Karpas-422 (cell line): ENCODE data around the gene ATOH8. TPM values are rescaled to one million over a fixed set of nuclear protein-coding genes. Genes with fewer than 3 reads are reported as not detected.

ENCODE experiments used
- DNase-seq: peaks from one replicate; pipeline ENCODE4 v3.0.0-alpha.2; 2015
- H2AFZ ChIP-seq: fragments of 200-600 bp; sonication (generic); 2 replicates; pipeline ENCODE4 v1.6.1; 2014; ENCODE audit warnings: antibody characterized with exemption, low read length, mixed read lengths
- H3K27ac ChIP-seq: fragments of 200-600 bp; sonication (generic); 2 replicates; pipeline ENCODE4 v1.5.1; 2014; ENCODE audit warnings: mild to moderate bottlenecking, low read length, moderate library complexity
- H3K27me3 ChIP-seq: fragments of 200-600 bp; sonication (generic); 2 replicates; pipeline ENCODE4 v1.6.1; 2014; ENCODE audit warnings: low read length, mixed read lengths
- H3K36me3 ChIP-seq: fragments of 200-600 bp; sonication (generic); 2 replicates; pipeline ENCODE4 v1.6.1; 2014; ENCODE audit warnings: low read length, mixed read lengths; ENCODE audit not compliant: insufficient read depth
- H3K4me1 ChIP-seq: fragments of 200-600 bp; sonication (generic); 2 replicates; pipeline ENCODE4 v1.6.1; 2014; ENCODE audit warnings: mild to moderate bottlenecking, low read length, mixed read lengths
- H3K4me2 ChIP-seq: fragments of 200-600 bp; sonication (generic); 2 replicates; pipeline ENCODE4 v1.6.1; 2014; ENCODE audit warnings: low read length, low read depth, mild to moderate bottlenecking; ENCODE audit not compliant: poor library complexity, severe bottlenecking
- H3K4me3 ChIP-seq: fragments of 200-600 bp; sonication (generic); 2 replicates; pipeline ENCODE4 v1.5.1; 2014; ENCODE audit warnings: mild to moderate bottlenecking, antibody characterized with exemption, low read length, mixed read lengths
- H3K79me2 ChIP-seq: fragments of 200-600 bp; sonication (generic); 2 replicates; pipeline ENCODE4 v1.6.1; 2014; ENCODE audit warnings: mild to moderate bottlenecking, low read length, mixed read lengths
- H3K9ac ChIP-seq: fragments of 200-600 bp; sonication (generic); 2 replicates; pipeline ENCODE4 v1.6.0; 2014; ENCODE audit warnings: low read length
- H3K9me2 ChIP-seq: fragments of 200-600 bp; sonication (generic), shearing (Covaris generic); replicated peaks from 2 replicates; pipeline ENCODE4 v1.6.0; 2014; ENCODE audit warnings: mild to moderate bottlenecking, low read length, moderate library complexity; ENCODE audit not compliant: insufficient read depth
- H3K9me3 ChIP-seq: fragments of 300-700, 200-600 bp; sonication (generic); 2 replicates; pipeline ENCODE4 v1.6.1; 2014; ENCODE audit warnings: low read length, mixed read lengths
- H4K20me1 ChIP-seq: fragments of 200-600 bp; sonication (generic); 2 replicates; pipeline ENCODE4 v1.6.1; 2014; ENCODE audit warnings: mild to moderate bottlenecking, antibody characterized with exemption, low read length, low read depth; ENCODE audit not compliant: insufficient read depth
- total RNA-seq: library from RNA; depleted of rRNA; stranded (reverse); fragments of >200 nt; shearing (Covaris generic); gene quantifications from 2 replicates; pipeline ENCODE4 v1.2.3, GENCODE V29; 2014; ENCODE audit warnings: low replicate concordance

Gene ATOH8
- total RNA-seq, 1 experiment from 2014 or later, result not detected

DNA sequence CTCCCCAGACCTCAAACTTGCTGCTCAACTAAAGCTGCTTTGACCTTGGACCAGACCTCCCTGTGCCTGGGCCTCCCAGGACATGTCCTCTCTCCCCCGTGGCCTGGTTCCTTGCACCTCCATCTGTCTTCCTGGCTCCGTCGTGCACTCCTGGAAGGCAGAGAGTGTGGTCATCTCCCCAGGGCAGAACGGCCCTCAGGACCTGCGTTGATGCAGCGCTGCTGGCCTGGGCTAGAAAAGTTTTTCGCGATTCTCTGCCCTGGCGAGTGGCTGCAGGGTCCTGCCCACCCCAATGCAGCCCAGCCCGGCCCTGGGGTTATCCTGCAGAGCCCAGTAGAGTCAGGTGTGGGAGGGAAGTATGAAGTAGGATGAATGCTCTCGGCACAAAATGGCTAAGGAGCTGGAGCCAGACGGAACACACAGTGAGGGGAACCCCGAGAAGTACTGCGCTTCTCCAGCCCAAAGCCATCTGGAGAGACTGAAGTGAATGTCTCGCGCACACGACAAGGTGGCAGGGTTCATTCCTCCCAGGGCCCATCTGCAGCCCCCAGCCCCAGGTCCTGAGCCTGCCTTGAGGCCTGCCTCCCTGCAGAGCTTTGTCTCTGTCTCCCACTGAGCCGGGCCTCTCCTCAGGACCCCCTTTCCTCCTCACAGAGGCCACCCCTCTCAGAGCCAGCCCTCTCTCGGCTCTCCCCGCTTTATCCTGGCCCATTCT, 41.7 kb downstream of the ATOH8 start:
- Histone ChIP-seq H3K4me3 (no peak overlapping the region), H3K27me3 (no peaks in the 10 kb centered on the region), H3K27ac (no peak overlapping the region), H3K9me2 (no peaks in the 10 kb centered on the region), H3K79me2 (no peaks in the 10 kb centered on the region), H3K36me3 (no peaks in the 10 kb centered on the region), H3K4me1 (no peaks in the 10 kb centered on the region), H3K4me2 (no peak overlapping the region), H3K9me3 (no peaks in the 10 kb centered on the region), H4K20me1 (no peaks in the 10 kb centered on the region), H2AFZ (no peak overlapping the region), H3K9ac (no peak overlapping the region)
- DNase-seq, result no peak

DNA sequence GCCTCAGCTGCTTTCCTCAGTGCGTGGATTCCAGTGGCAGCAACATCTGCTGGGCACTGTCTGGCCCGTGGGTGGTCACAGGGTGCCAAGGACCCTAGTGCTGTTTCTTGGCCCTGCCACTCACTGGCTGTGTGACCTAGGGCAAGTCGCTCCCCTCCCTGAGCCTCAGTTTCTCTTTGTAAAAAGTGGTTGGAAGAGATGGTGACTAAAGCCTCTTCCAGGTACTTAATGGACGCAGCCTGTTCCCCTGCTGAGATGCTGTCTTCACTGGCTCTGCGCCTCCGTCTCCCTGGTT, 42.2 kb downstream of the ATOH8 start:
- DNase-seq, result no peak
- Histone ChIP-seq H3K4me3 (no peak overlapping the region), H3K4me2 (no peak overlapping the region), H4K20me1 (no peaks in the 10 kb centered on the region), H3K9me2 (no peaks in the 10 kb centered on the region), H3K36me3 (no peaks in the 10 kb centered on the region), H2AFZ (no peak overlapping the region), H3K9ac (no peak overlapping the region), H3K27ac (no peak overlapping the region), H3K27me3 (no peaks in the 10 kb centered on the region), H3K79me2 (no peaks in the 10 kb centered on the region), H3K4me1 (no peaks in the 10 kb centered on the region), H3K9me3 (no peaks in the 10 kb centered on the region; the same call in 1 of the 2 replicates)

DNA sequence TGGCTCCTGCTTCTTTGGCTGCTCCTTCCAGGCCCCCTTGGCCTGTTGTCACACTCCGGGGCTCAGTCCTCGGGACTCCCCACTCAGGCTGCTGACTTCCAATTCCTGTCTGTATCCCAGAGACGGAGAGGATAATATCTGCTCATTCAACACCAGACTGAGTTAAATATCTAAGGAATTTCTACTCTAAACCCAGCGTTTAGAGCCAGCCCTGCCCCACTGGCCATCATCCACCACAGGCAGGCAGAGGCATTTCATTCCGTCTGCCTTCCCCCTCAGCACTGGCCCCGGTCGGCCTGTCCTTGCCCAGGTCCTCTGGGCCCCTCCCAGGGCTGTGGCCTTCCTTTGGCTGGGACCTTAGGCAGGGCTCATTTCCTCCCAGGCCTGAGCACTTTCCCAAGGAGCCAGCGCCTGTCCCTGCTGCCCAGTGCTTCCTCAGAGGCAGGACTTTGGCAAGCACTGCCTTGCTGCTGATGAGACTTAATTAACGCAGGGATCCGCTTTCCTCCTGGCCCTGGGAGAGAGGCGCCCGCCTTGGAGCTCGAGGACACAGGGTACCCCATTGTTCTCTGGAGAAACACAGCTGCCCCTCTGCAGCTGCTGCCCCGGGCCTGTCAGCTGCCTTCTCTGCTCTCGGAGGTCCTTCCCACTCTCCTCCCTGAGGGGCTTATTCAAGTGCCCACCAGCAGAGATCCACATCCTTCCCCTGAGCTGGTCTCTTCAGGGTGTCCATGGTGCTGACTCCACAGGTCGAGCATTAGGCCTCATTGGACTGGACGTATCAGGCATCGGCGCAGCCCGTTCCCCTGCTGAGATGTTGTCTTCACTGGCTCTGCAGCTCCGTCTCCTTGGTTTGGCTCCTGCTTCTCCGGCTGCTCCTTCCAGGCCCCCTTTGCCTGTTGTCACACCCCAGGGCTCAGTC, 42.8 kb downstream of the ATOH8 start:
- no peak for DNase-seq
- H3K9ac ChIP-seq, result no peak overlapping the region
- no peak overlapping the region for H3K4me3 ChIP-seq
- H3K79me2 ChIP-seq, result no peaks in the 10 kb centered on the region
- H3K4me2 ChIP-seq, result no peak overlapping the region
- H2AFZ ChIP-seq, result no peak overlapping the region
- no peaks in the 10 kb centered on the region for H4K20me1 ChIP-seq
- no peaks in the 10 kb centered on the region for H3K27me3 ChIP-seq
- H3K4me1 ChIP-seq, result no peaks in the 10 kb centered on the region
- H3K36me3 ChIP-seq, result no peaks in the 10 kb centered on the region
- H3K27ac ChIP-seq, result no peak overlapping the region
- no peaks in the 10 kb centered on the region; the same call in 1 of the 2 replicates for H3K9me3 ChIP-seq
- H3K9me2 ChIP-seq, result no peaks in the 10 kb centered on the region

DNA sequence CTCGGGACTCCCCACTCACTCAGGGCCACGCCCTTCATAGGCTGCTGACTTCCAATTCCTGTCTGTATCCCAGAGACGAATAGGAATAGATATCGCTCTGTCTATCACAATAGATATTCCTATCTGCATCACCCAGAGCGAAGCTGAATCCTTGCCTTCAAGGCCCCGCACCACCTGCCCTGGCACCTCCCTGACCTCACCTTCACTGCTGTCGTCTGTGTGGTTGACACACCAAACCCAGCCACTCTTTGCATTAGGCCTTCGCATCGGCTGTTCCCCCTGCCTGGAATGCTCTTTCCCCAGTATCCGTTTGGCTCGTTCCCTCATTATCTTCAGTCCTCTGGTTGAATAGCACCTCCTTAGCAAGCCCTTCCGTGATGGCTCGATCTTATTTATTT, 43.5 kb downstream of the ATOH8 start:
- H3K27ac ChIP-seq, result no peak overlapping the region
- no peaks in the 10 kb centered on the region for H3K36me3 ChIP-seq
- H3K9me3 ChIP-seq, result no peaks in the 10 kb centered on the region; the same call in 1 of the 2 replicates
- H3K9me2 ChIP-seq, result no peaks in the 10 kb centered on the region
- no peaks in the 10 kb centered on the region for H4K20me1 ChIP-seq
- H3K4me2 ChIP-seq, result no peak overlapping the region
- no peaks in the 10 kb centered on the region for H3K27me3 ChIP-seq
- no peaks in the 10 kb centered on the region for H3K79me2 ChIP-seq
- H3K9ac ChIP-seq, result no peak overlapping the region
- DNase-seq, result no peak
- no peaks in the 10 kb centered on the region for H3K4me1 ChIP-seq
- H2AFZ ChIP-seq, result no peak overlapping the region
- no peak overlapping the region for H3K4me3 ChIP-seq

DNA sequence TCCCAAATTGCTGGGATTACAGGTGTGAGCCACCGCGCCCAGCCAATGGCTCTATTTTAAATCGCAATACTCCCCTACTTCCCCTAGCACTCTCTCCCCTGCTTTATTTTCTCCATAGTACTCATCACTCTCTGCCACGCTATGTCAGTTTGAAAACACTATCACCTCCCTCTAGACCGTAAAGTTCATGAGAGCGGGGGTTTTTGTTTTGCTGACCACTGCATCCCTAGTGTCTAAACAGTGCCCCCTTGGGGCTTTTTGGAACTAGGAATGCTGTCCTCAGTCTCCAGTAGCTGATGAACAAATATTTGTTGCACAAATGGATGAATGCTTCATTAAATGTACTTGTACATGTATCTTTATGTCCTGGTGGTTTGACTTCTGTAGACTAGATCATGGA, 44.1 kb downstream of the ATOH8 start:
- Histone ChIP-seq H3K4me3 (no peak overlapping the region), H3K4me2 (no peak overlapping the region), H3K27me3 (no peaks in the 10 kb centered on the region), H2AFZ (no peak overlapping the region), H3K9ac (no peak overlapping the region), H3K79me2 (no peaks in the 10 kb centered on the region), H3K36me3 (no peaks in the 10 kb centered on the region), H3K27ac (no peak overlapping the region), H3K4me1 (no peaks in the 10 kb centered on the region), H3K9me2 (no peaks in the 10 kb centered on the region), H4K20me1 (no peaks in the 10 kb centered on the region), H3K9me3 (no peaks in the 10 kb centered on the region; the same call in 1 of the 2 replicates)
- DNase-seq, result no peak

DNA sequence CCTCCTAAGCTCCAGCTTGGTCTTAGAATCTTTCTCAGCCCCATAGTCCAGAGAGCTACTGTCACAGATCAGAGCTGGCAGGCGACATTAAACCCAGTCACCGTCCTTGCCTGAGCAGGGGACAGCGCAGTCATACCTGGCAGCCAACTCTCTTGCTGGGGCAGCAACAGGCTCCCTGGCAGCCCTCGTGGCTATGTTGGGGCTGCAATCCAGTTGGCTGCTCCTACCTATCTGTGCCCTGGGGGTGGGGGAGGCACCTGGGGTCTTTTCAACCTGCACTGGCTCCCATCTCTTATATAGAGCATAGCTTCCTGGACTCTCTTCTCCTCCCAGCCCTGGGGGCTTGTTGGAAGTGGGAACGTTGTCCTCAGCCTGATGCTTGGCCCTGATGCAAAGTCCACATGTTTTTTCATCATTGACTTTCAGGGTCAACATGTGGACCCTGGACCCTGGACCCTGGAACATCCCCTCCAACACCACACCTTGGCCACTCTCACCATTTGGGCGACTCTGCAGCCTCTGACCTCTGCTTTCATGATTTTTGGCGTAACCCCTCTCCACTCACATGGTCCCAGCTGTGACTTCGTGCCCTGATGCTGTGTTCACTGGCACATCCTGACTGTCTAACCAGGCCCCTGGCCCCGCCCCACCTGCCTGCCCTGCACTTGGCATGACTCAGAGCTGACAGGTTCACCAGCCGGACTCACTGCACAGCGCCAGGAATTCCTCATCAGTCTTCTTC, 45.6 kb downstream of the ATOH8 start:
- H2AFZ ChIP-seq, result no peak overlapping the region

DNA sequence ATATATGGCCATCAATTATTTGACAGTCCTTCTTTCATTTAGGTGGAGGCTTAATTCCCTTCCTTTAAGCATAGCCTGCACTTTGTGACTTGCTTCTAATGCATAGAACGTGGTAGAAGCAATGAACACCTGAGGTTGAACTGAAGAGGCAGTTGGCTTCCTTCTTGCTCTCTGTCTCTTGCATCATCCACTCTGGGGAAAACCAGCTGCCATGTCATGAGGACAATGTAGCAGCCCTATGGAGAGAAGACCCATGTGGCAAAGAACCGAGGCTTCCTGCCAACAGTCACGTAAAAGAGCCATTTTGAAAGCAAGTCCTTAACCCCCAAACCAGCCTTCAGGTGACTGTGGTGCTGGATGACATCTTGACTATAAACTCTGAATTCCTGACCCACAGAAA, 46.8 kb downstream of the ATOH8 start:
- H3K9ac ChIP-seq, result no peak overlapping the region
- no peaks in the 10 kb centered on the region for H4K20me1 ChIP-seq
- H3K36me3 ChIP-seq, result no peaks in the 10 kb centered on the region
- H3K9me3 ChIP-seq, result no peaks in the 10 kb centered on the region; the same call in 1 of the 2 replicates
- no peaks in the 10 kb centered on the region for H3K79me2 ChIP-seq
- no peak overlapping the region for H3K4me3 ChIP-seq
- H3K9me2 ChIP-seq, result no peaks in the 10 kb centered on the region
- no peak for DNase-seq
- no peaks in the 10 kb centered on the region for H3K27me3 ChIP-seq
- no peak overlapping the region for H3K4me2 ChIP-seq
- 0 out of 2 replicates have a peak overlapping the region, but pooled peaks have one; percentile 0 for H2AFZ ChIP-seq
- no peak overlapping the region for H3K27ac ChIP-seq
- H3K4me1 ChIP-seq, result no peaks in the 10 kb centered on the region

More for the DNA sequence above, 45.6 kb downstream of the ATOH8 start:
- H3K79me2 ChIP-seq, result no peaks in the 10 kb centered on the region
- no peaks in the 10 kb centered on the region; the same call in 1 of the 2 replicates for H3K9me3 ChIP-seq
- DNase-seq, result no peak
- no peaks in the 10 kb centered on the region for H4K20me1 ChIP-seq
- no peak overlapping the region for H3K27ac ChIP-seq
- H3K4me3 ChIP-seq, result no peak overlapping the region
- no peak overlapping the region for H3K9ac ChIP-seq
- H3K4me1 ChIP-seq, result no peaks in the 10 kb centered on the region
- no peaks in the 10 kb centered on the region for H3K27me3 ChIP-seq
- H3K9me2 ChIP-seq, result no peaks in the 10 kb centered on the region
- H3K4me2 ChIP-seq, result no peak overlapping the region
- no peaks in the 10 kb centered on the region for H3K36me3 ChIP-seq

DNA sequence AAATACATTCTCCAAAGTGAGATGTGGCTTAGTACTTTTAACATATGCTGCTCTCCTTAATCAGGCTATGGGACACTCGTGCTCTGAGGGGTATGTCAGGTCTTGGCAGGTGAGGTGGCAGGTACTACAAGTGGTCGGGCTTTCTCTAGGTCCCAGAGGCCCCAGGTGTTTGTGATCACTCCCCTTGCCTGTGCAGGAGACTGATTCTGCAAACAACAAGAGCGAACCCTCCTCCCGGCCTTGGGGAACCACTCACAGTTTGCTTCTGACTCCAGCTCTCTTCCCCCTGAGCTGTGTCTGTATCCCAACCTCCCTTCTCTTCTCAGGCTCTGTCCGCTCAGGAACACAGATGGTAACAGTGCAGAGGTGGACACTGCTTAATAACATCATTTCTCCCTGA, 48.1 kb downstream of the ATOH8 start:
- no peak for DNase-seq
- Histone ChIP-seq H3K9ac (no peak overlapping the region), H3K36me3 (no peaks in the 10 kb centered on the region), H3K27ac (no peak overlapping the region), H3K4me1 (no peaks in the 10 kb centered on the region), H3K79me2 (no peaks in the 10 kb centered on the region), H2AFZ (no peak overlapping the region), H3K9me2 (no peaks in the 10 kb centered on the region), H3K4me3 (no peak overlapping the region), H3K27me3 (no peaks in the 10 kb centered on the region), H4K20me1 (no peaks in the 10 kb centered on the region), H3K9me3 (no peaks in the 10 kb centered on the region; the same call in 1 of the 2 replicates), H3K4me2 (no peak overlapping the region)
